Sigmoid colon (tissue), 4 donors: Measurements from ENCODE around the gene FBXO42.

Experiments
- EP300 ChIP-seq, 4 donors: sonication (generic); formaldehyde crosslinking; IDR thresholded peaks; one replicate each; pipeline ENCODE4 v1.6.1; 2017; ENCODE audit warnings: antibody characterized with exemption in 4 of 4
- POLR2A ChIP-seq, 2 donors: fragments of 450-650 bp; IDR thresholded peaks; one replicate each; pipeline ENCODE4 v1.6.1; 2016; ENCODE audit warnings: antibody characterized with exemption in 2 of 2, mild to moderate bottlenecking in 2 of 2, moderate library complexity in 2 of 2
- POLR2AphosphoS5 ChIP-seq, 4 donors: sonication (generic); formaldehyde crosslinking; IDR thresholded peaks; one replicate each; pipeline ENCODE4 v1.6.1; 2017; ENCODE audit warnings: antibody characterized with exemption in 4 of 4
- TF ChIP-seq, protein P1 (sequence below), 4 experiments: fragments of 450-650 bp in 3 of 4; fragments of 200-600 bp in 1 of 4; IDR thresholded peaks; one replicate each; pipeline ENCODE4 v1.5.1; 2016 to 2019; ENCODE audit warnings: antibody characterized with exemption in 4 of 4, mild to moderate bottlenecking in 3 of 4, moderate library complexity in 2 of 4

DNA sequence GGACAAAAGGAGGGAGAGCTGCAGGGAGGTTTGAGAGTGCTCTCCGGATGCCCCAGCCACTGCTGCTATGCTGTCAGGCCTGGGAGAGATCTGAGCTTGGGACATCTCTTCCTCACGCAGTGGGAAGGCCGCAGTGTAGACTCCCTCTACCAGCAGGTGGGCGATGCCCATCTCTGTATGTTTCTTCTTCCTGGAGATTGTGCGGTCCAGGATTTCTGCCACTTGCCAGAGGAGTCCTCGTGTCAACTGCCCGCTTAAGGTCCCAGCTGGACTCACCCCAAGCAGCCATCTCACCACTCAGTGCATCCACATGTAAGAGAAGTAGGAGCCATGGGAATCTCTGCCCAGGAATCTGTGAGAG, 126.2 kb downstream of the FBXO42 start:
- TF ChIP-seq EP300 (IDR thresholded peaks at IDR 0.05) (no peak), POLR2A (IDR thresholded peaks at IDR 0.05) (no peak), POLR2AphosphoS5 (IDR thresholded peaks at IDR 0.05) (no peak)
- TF ChIP-seq, protein P1, sequence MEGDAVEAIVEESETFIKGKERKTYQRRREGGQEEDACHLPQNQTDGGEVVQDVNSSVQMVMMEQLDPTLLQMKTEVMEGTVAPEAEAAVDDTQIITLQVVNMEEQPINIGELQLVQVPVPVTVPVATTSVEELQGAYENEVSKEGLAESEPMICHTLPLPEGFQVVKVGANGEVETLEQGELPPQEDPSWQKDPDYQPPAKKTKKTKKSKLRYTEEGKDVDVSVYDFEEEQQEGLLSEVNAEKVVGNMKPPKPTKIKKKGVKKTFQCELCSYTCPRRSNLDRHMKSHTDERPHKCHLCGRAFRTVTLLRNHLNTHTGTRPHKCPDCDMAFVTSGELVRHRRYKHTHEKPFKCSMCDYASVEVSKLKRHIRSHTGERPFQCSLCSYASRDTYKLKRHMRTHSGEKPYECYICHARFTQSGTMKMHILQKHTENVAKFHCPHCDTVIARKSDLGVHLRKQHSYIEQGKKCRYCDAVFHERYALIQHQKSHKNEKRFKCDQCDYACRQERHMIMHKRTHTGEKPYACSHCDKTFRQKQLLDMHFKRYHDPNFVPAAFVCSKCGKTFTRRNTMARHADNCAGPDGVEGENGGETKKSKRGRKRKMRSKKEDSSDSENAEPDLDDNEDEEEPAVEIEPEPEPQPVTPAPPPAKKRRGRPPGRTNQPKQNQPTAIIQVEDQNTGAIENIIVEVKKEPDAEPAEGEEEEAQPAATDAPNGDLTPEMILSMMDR (IDR thresholded peaks at IDR 0.05): no peak
